ENCODE data around the gene SP4.

Gene SP4

DNA sequence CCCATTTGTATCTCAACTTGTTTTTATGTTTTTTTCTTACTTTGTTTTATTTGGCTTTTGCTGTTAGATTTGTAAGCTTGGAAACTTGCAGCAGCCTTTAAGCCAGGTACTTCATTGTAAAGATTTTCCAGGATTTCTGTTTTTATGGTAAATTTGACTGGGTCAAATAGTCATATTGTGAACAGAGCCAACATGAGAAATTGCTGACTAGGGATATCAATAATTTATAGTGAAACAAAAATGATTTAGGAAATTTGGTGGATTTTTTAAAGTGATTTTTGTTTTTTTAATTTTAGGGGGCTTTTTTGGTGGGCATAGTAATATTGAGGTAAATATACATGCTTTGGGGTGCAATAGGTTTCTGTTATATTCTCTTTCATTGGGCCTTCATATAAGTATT is 22.2 kb downstream of the SP4 start:
- no peak overlapping the region for H2AFZ ChIP-seq (ENCODE audit: low read depth, low read length)
- no peaks in the 10 kb centered on the region for H3K27me3 ChIP-seq (ENCODE audit: insufficient read depth, low read length, poor library complexity)
- TF ChIP-seq EZH2 (IDR thresholded peaks at IDR 0.05; ENCODE audit: borderline replicate concordance, low read depth, low read length, severe bottlenecking), result no peak
- no peak overlapping the region for H3K27ac ChIP-seq (ENCODE audit: low read length)
- DNase-seq, result no peak
- no peak overlapping the region for H3K4me2 ChIP-seq (ENCODE audit: insufficient read depth, low read length)
- peaks cover 44% of the 10 kb centered on the region for H3K9me3 ChIP-seq (ENCODE audit: insufficient read depth, low read length, severe bottlenecking)
- ATAC-seq (ENCODE audit: insufficient read depth, low read depth), result no peak
- H3K79me2 ChIP-seq (ENCODE audit: insufficient read depth, low read length), result no peaks in the 10 kb centered on the region
- peaks cover 15% of the 10 kb centered on the region for H3K36me3 ChIP-seq (ENCODE audit: insufficient read depth, low read length)
- H3K4me1 ChIP-seq (ENCODE audit: insufficient read depth, low read length), result peaks cover 10% of the 10 kb centered on the region
- H3K4me3 ChIP-seq (ENCODE audit: low read depth in 1 of 2, low read length in 2 of 2), result no peak overlapping the region
- H4K20me1 ChIP-seq (ENCODE audit: insufficient read depth, low read length), result no peaks in the 10 kb centered on the region
- no peak overlapping the region for H3K9ac ChIP-seq (ENCODE audit: low read depth, low read length)

DNA sequence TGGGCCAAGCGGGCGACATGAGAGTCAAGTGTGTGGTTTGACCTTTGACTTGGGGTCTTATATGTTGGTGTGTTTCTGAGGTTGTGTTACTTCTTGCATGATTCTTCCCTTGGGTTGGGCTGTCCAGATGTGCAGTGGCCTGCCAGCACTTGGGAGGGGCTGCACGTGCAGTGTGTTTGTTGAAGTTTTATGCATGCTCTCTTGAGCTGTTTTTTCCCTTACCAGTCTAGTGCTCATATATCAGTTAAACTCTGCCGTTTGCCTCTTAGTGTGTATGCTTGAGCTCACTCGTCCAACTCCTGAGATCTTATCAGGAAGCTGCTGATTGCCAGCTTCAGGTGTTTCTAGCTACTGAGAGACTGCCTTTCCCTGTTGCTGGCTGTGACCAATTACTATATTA is 23.1 kb downstream of the SP4 start:
- no peak for TF ChIP-seq EZH2 (IDR thresholded peaks at IDR 0.05; ENCODE audit: borderline replicate concordance, low read depth, low read length, severe bottlenecking)
- TF ChIP-seq, protein P1, sequence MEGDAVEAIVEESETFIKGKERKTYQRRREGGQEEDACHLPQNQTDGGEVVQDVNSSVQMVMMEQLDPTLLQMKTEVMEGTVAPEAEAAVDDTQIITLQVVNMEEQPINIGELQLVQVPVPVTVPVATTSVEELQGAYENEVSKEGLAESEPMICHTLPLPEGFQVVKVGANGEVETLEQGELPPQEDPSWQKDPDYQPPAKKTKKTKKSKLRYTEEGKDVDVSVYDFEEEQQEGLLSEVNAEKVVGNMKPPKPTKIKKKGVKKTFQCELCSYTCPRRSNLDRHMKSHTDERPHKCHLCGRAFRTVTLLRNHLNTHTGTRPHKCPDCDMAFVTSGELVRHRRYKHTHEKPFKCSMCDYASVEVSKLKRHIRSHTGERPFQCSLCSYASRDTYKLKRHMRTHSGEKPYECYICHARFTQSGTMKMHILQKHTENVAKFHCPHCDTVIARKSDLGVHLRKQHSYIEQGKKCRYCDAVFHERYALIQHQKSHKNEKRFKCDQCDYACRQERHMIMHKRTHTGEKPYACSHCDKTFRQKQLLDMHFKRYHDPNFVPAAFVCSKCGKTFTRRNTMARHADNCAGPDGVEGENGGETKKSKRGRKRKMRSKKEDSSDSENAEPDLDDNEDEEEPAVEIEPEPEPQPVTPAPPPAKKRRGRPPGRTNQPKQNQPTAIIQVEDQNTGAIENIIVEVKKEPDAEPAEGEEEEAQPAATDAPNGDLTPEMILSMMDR (IDR thresholded peaks at IDR 0.05; ENCODE audit: borderline replicate concordance, extremely low read depth, low read length, poor library complexity, severe bottlenecking), result no peak
- H3K4me3 ChIP-seq (ENCODE audit: low read depth in 1 of 2, low read length in 2 of 2), result no peak overlapping the region
- peaks cover 49% of the 10 kb centered on the region for H3K9me3 ChIP-seq (ENCODE audit: insufficient read depth, low read length, severe bottlenecking)
- peaks cover 23% of the 10 kb centered on the region for H3K36me3 ChIP-seq (ENCODE audit: insufficient read depth, low read length)
- H2AFZ ChIP-seq (ENCODE audit: low read depth, low read length), result no peak overlapping the region
- H3K9ac ChIP-seq (ENCODE audit: low read depth, low read length), result no peak overlapping the region
- H3K79me2 ChIP-seq (ENCODE audit: insufficient read depth, low read length), result no peaks in the 10 kb centered on the region
- no peak overlapping the region for H3K27ac ChIP-seq (ENCODE audit: low read length)
- no peaks in the 10 kb centered on the region for H4K20me1 ChIP-seq (ENCODE audit: insufficient read depth, low read length)
- peaks cover 10% of the 10 kb centered on the region for H3K4me1 ChIP-seq (ENCODE audit: insufficient read depth, low read length)
- no peak overlapping the region for H3K4me2 ChIP-seq (ENCODE audit: insufficient read depth, low read length)
- H3K27me3 ChIP-seq (ENCODE audit: insufficient read depth, low read length, poor library complexity), result no peaks in the 10 kb centered on the region
- ATAC-seq (ENCODE audit: insufficient read depth, low read depth) (no peak), DNase-seq (no peak)

DNA sequence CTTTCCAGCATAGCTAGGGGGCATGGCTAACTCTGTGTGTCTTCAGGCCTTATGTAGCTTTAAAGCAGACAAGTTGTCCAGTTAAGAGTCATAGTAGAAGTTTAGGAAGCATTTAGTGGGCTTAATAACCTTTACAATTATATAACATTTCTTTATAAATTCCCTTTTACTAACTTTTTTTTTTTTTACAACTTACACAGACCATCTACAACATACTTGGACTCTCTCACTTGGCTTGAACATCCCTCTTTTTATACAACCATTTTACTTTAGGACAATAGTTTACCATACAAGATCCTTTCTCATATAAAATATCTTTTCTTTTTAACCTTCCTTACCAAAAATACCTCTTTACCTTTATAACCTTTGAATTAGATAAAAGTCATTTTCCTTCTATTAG is 26.3 kb downstream of the SP4 start:
- Histone ChIP-seq H3K36me3 (ENCODE audit: insufficient read depth, low read length) (peaks cover 25% of the 10 kb centered on the region), H3K4me1 (ENCODE audit: insufficient read depth, low read length) (peaks cover 4% of the 10 kb centered on the region; the same call in 1 of the 2 replicates), H3K9me3 (ENCODE audit: insufficient read depth, low read length, severe bottlenecking) (peaks cover 48% of the 10 kb centered on the region), H3K27ac (ENCODE audit: low read length) (no peak overlapping the region), H3K4me2 (ENCODE audit: insufficient read depth, low read length) (no peak overlapping the region), H3K9ac (ENCODE audit: low read depth, low read length) (no peak overlapping the region), H3K27me3 (ENCODE audit: insufficient read depth, low read length, poor library complexity) (no peaks in the 10 kb centered on the region), H3K79me2 (ENCODE audit: insufficient read depth, low read length) (no peaks in the 10 kb centered on the region), H3K4me3 (ENCODE audit: low read depth in 1 of 2, low read length in 2 of 2) (no peak overlapping the region), H2AFZ (ENCODE audit: low read depth, low read length) (no peak overlapping the region), H4K20me1 (ENCODE audit: insufficient read depth, low read length) (no peaks in the 10 kb centered on the region)
- DNase-seq (no peak), ATAC-seq (ENCODE audit: insufficient read depth, low read depth) (no peak)
- no peak for TF ChIP-seq EZH2 (IDR thresholded peaks at IDR 0.05; ENCODE audit: borderline replicate concordance, low read depth, low read length, severe bottlenecking)

DNA sequence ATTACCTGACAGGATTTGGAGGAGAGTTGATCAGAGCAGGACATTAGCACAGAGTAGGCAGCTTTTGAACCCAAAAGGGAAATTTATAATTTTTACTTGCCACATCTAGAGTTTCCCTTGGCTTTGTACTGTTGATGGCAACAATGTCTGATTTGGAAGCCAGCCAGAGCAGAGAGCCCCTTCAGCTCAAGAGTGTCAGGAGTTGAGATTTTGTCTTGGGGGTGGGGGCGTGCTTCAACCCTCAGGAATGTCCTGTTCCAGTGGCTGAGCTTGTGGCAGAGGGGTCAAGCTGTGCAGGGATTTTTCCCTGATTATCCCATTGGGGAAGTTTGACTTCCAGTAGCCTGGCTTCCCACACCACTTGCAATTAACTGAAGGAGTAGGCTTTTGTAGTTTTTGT is 27.0 kb downstream of the SP4 start:
- H3K27me3 ChIP-seq (ENCODE audit: insufficient read depth, low read length, poor library complexity), result no peaks in the 10 kb centered on the region
- DNase-seq (no peak), ATAC-seq (ENCODE audit: insufficient read depth, low read depth) (no peak)
- H3K4me1 ChIP-seq (ENCODE audit: insufficient read depth, low read length), result 0 out of 2 replicates have a peak, but pooled peaks cover 4% of the 10 kb centered on the region
- H2AFZ ChIP-seq (ENCODE audit: low read depth, low read length), result no peak overlapping the region
- no peak overlapping the region for H3K4me3 ChIP-seq (ENCODE audit: low read depth in 1 of 2, low read length in 2 of 2)
- H3K36me3 ChIP-seq (ENCODE audit: insufficient read depth, low read length), result peaks cover 25% of the 10 kb centered on the region
- H3K4me2 ChIP-seq (ENCODE audit: insufficient read depth, low read length), result no peak overlapping the region
- H3K27ac ChIP-seq (ENCODE audit: low read length), result no peak overlapping the region
- no peak overlapping the region for H3K9ac ChIP-seq (ENCODE audit: low read depth, low read length)
- H3K9me3 ChIP-seq (ENCODE audit: insufficient read depth, low read length, severe bottlenecking), result peaks cover 48% of the 10 kb centered on the region
- H4K20me1 ChIP-seq (ENCODE audit: insufficient read depth, low read length), result no peaks in the 10 kb centered on the region
- no peak for TF ChIP-seq EZH2 (IDR thresholded peaks at IDR 0.05; ENCODE audit: borderline replicate concordance, low read depth, low read length, severe bottlenecking)
- TF ChIP-seq, protein P1 (IDR thresholded peaks at IDR 0.05; ENCODE audit: borderline replicate concordance, extremely low read depth, low read length, poor library complexity, severe bottlenecking), result no peak
- H3K79me2 ChIP-seq (ENCODE audit: insufficient read depth, low read length), result no peaks in the 10 kb centered on the region

Measured in DND-41 (cell line).